SU-DHL-6 (cell line): Measurements from ENCODE around the gene FADS6.

ENCODE experiments used
- H2AFZ ChIP-seq: fragments of 200-600 bp; sonication (generic); 2 replicates; pipeline ENCODE4 v1.6.1; 2014; ENCODE audit warnings: low read depth, mild to moderate bottlenecking, moderate library complexity, mixed read lengths, antibody characterized with exemption, low read length; ENCODE audit not compliant: severe bottlenecking
- H3F3A ChIP-seq: fragments of 200-600 bp; shearing (Covaris generic); 2 replicates; pipeline ENCODE4 v1.6.0; 2016; ENCODE audit warnings: antibody characterized with exemption, mild to moderate bottlenecking; ENCODE audit not compliant: insufficient read depth
- H3K27ac ChIP-seq: fragments of 200-600 bp; sonication (generic); 2 replicates; pipeline ENCODE4 v1.5.1; 2016; ENCODE audit warnings: low read depth, mild to moderate bottlenecking, low read length, moderate library complexity, mixed read lengths
- H3K27me3 ChIP-seq: fragments of 200-600 bp; sonication (generic), shearing (Covaris generic); 2 replicates; pipeline ENCODE4 v1.6.0; 2014; ENCODE audit warnings: mild to moderate bottlenecking, low read length
- H3K36me3 ChIP-seq: fragments of 200-600 bp; sonication (generic); 2 replicates; pipeline ENCODE4 v1.6.1; 2014; ENCODE audit warnings: mild to moderate bottlenecking, low read length, mixed read lengths
- H3K4me2 ChIP-seq: fragments of 300-600, 200-600 bp; shearing (Covaris generic), sonication (generic); 2 replicates; pipeline ENCODE4 v1.6.0; 2014; ENCODE audit warnings: low read length, low read depth, mild to moderate bottlenecking; ENCODE audit not compliant: poor library complexity, severe bottlenecking
- H3K4me3 ChIP-seq: fragments of 200-600 bp; sonication (generic); 2 replicates; pipeline ENCODE4 v1.5.1; 2014; ENCODE audit warnings: antibody characterized with exemption, low read length, mild to moderate bottlenecking, mixed read lengths; ENCODE audit not compliant: insufficient read depth, poor library complexity, severe bottlenecking
- H3K79me2 ChIP-seq: fragments of 200-600 bp; sonication (generic); 2 replicates; pipeline ENCODE4 v1.6.1; 2014; ENCODE audit warnings: mild to moderate bottlenecking, low read length, moderate library complexity; ENCODE audit not compliant: insufficient read depth
- H3K9ac ChIP-seq: fragments of 200-600 bp; sonication (generic); 2 replicates; pipeline ENCODE4 v1.7.0; 2014; ENCODE audit warnings: mild to moderate bottlenecking, low read length
- H3K9me2 ChIP-seq: fragments of 200-600 bp; sonication (generic); replicated peaks from 2 replicates; pipeline ENCODE4 v1.6.1; 2014; ENCODE audit warnings: low read length; ENCODE audit not compliant: insufficient read depth
- H3K9me3 ChIP-seq: fragments of 200-600 bp; sonication (generic); 2 replicates; pipeline ENCODE4 v1.6.1; 2014; ENCODE audit warnings: low read length, mixed read lengths; ENCODE audit not compliant: insufficient read depth
- H4K20me1 ChIP-seq: fragments of 200-600 bp; sonication (generic); 2 replicates; pipeline ENCODE4 v1.6.1; 2014; ENCODE audit warnings: low read depth, mild to moderate bottlenecking, antibody characterized with exemption, low read length, moderate library complexity, mixed read lengths
- CTCF ChIP-seq: fragments of 200-600 bp; sonication (generic); IDR thresholded peaks from one replicate; pipeline ENCODE4 v1.5.1; 2017; ENCODE audit warnings: antibody characterized with exemption, mild to moderate bottlenecking, low read length, moderate library complexity; ENCODE audit not compliant: insufficient read depth, poor library complexity, severe bottlenecking
- EZH2phosphoT487 ChIP-seq: fragments of 200-600 bp; sonication (generic), shearing (Covaris generic); conservative IDR thresholded peaks from 2 replicates; pipeline ENCODE4 v1.6.1; 2018; ENCODE audit warnings: mild to moderate bottlenecking, antibody characterized with exemption, low read length, moderate library complexity, mixed read lengths

Gene FADS6

GRCh38 chr17:74862108-74862901, 31.1 kb downstream of the FADS6 start:
- Histone ChIP-seq H3K79me2 (no peaks in the 10 kb centered on the region), H4K20me1 (no peaks in the 10 kb centered on the region), H3F3A (no peaks in the 10 kb centered on the region), H3K4me3 (no peak overlapping the region), H3K9me3 (no peaks in the 10 kb centered on the region), H3K4me2 (no peak overlapping the region), H3K9ac (no peak overlapping the region), H3K27me3 (no peaks in the 10 kb centered on the region), H3K27ac (no peak overlapping the region), H3K36me3 (no peaks in the 10 kb centered on the region), H2AFZ (no peak overlapping the region), H3K9me2 (no peaks in the 10 kb centered on the region)
- TF ChIP-seq EZH2phosphoT487 (no peak), CTCF (peak; percentile 72)

- Histone ChIP-seq H3K9ac (no peak overlapping the region), H3K9me3 (no peaks in the 10 kb centered on the region), H3K36me3 (no peaks in the 10 kb centered on the region), H3K4me3 (no peak overlapping the region), H4K20me1 (no peaks in the 10 kb centered on the region), H3K27me3 (no peaks in the 10 kb centered on the region), H3F3A (no peaks in the 10 kb centered on the region), H3K79me2 (no peaks in the 10 kb centered on the region), H3K9me2 (no peaks in the 10 kb centered on the region), H3K27ac (no peak overlapping the region), H3K4me2 (no peak overlapping the region), H2AFZ (no peak overlapping the region)
- no peak for TF ChIP-seq EZH2phosphoT487
- TF ChIP-seq CTCF = no peak
These were observed 31.7 kb downstream of the FADS6 start for GRCh38 chr17:74861662-74862107.

GRCh38 chr17:74860872-74861661, 32.4 kb downstream of the FADS6 start:
- Histone ChIP-seq H3K4me2 (no peak overlapping the region), H3K4me3 (no peak overlapping the region), H3K9ac (no peak overlapping the region), H3K79me2 (no peaks in the 10 kb centered on the region), H3K9me3 (no peaks in the 10 kb centered on the region), H3K36me3 (no peaks in the 10 kb centered on the region), H3K27ac (no peak overlapping the region), H4K20me1 (no peaks in the 10 kb centered on the region), H3F3A (no peaks in the 10 kb centered on the region), H3K9me2 (no peaks in the 10 kb centered on the region), H2AFZ (no peak overlapping the region), H3K27me3 (no peaks in the 10 kb centered on the region)
- no peak for TF ChIP-seq EZH2phosphoT487
- TF ChIP-seq CTCF = no peak
